Neural progenitor cell (in vitro differentiated cells): ENCODE data around the gene MACROD2. TPM values are rescaled to one million over a fixed set of nuclear protein-coding genes. Genes with fewer than 3 reads are reported as not detected.

Experiments
- DNase-seq: peaks from one replicate; pipeline ENCODE4 v3.0.0-alpha.2; 2016; ENCODE audit warnings: low spot score
- H2AFZ ChIP-seq: fragments of 200-600 bp; sonication (generic); replicated peaks from 2 replicates; pipeline ENCODE4 v1.6.1; 2016; ENCODE audit warnings: antibody characterized with exemption
- H3F3A ChIP-seq: fragments of 200-600 bp; sonication (generic); 2 replicates; pipeline ENCODE4 v1.6.1; 2016; ENCODE audit warnings: antibody characterized with exemption, low read depth
- H3K27ac ChIP-seq: fragments of 200-600 bp; sonication (generic); 2 replicates; pipeline ENCODE4 v1.5.1; 2016; ENCODE audit warnings: mild to moderate bottlenecking
- H3K27me3 ChIP-seq: fragments of 200-600 bp; sonication (generic); 2 replicates; pipeline ENCODE4 v1.6.1; 2016; ENCODE audit warnings: mild to moderate bottlenecking, moderate library complexity
- H3K36me3 ChIP-seq: fragments of 200-600 bp; sonication (generic); 2 replicates; pipeline ENCODE4 v1.5.1; 2016
- H3K4me1 ChIP-seq: fragments of 200-600 bp; sonication (generic); 2 replicates; pipeline ENCODE4 v1.6.1; 2016; ENCODE audit warnings: mixed run types
- H3K4me2 ChIP-seq: fragments of 200-600 bp; sonication (generic); 2 replicates; pipeline ENCODE4 v1.6.1; 2016
- H3K4me3 ChIP-seq: fragments of 200-600 bp; sonication (generic); 2 replicates; pipeline ENCODE4 v1.5.1; 2016
- H3K79me2 ChIP-seq: fragments of 200-600 bp; sonication (generic); 2 replicates; pipeline ENCODE4 v1.6.1; 2016; ENCODE audit warnings: low read depth
- H3K9ac ChIP-seq: fragments of 200-600 bp; sonication (generic); 2 replicates; pipeline ENCODE4 v1.6.1; 2016
- H3K9me3 ChIP-seq: fragments of 200-600 bp; sonication (generic); 2 replicates; pipeline ENCODE4 v1.5.1; 2016; ENCODE audit warnings: low read depth
- H4K20me1 ChIP-seq: fragments of 200-600 bp; sonication (generic); 2 replicates; pipeline ENCODE4 v1.6.1; 2016; ENCODE audit warnings: low read depth
- H3K27ac Mint-ChIP-seq: 3 replicates; pipeline ENCODE4 v1.8.0; 2021; ENCODE audit warnings: mixed read lengths
- H3K27me3 Mint-ChIP-seq: 2 replicates; pipeline ENCODE4 v1.8.0; 2022; ENCODE audit warnings: low read depth, mild to moderate bottlenecking, inconsistent platforms, moderate library complexity, mixed read lengths; ENCODE audit not compliant: insufficient read depth
- H3K36me3 Mint-ChIP-seq: 3 replicates; pipeline ENCODE4 v1.8.0; 2021; ENCODE audit warnings: mixed read lengths
- H3K4me1 Mint-ChIP-seq: 3 replicates; pipeline ENCODE4 v1.8.0; 2021; ENCODE audit warnings: mixed read lengths
- H3K4me3 Mint-ChIP-seq: 3 replicates; pipeline ENCODE4 v1.8.0; 2021; ENCODE audit warnings: mild to moderate bottlenecking, moderate library complexity, mixed read lengths
- H3K9me3 Mint-ChIP-seq: 3 replicates; pipeline ENCODE4 v1.8.0; 2020; ENCODE audit warnings: mixed read lengths
- EZH2 ChIP-seq: fragments of 200-600 bp; sonication (generic); IDR thresholded peaks from 2 replicates; pipeline ENCODE4 v1.6.1; 2017; ENCODE audit warnings: antibody characterized with exemption, mild to moderate bottlenecking, moderate library complexity
- EZH2phosphoT487 ChIP-seq: fragments of 200-600 bp; sonication (generic); IDR thresholded peaks from 2 replicates; pipeline ENCODE4 v1.6.1; 2017; ENCODE audit warnings: antibody characterized with exemption
- total RNA-seq: library from RNA; depleted of rRNA; stranded (reverse); fragments of >200 nt; gene quantifications from 2 replicates; pipeline ENCODE4 v1.2.3, GENCODE V29; 2015; ENCODE audit warnings: low replicate concordance
- TF ChIP-seq, protein P1 (sequence below): fragments of 200-600 bp; sonication (generic); IDR thresholded peaks from 2 replicates; pipeline ENCODE4 v1.5.1; 2017; ENCODE audit warnings: antibody characterized with exemption, mild to moderate bottlenecking

Gene MACROD2
- total RNA-seq, 1 donor from 2014 or later = 11.9 TPM

DNA sequence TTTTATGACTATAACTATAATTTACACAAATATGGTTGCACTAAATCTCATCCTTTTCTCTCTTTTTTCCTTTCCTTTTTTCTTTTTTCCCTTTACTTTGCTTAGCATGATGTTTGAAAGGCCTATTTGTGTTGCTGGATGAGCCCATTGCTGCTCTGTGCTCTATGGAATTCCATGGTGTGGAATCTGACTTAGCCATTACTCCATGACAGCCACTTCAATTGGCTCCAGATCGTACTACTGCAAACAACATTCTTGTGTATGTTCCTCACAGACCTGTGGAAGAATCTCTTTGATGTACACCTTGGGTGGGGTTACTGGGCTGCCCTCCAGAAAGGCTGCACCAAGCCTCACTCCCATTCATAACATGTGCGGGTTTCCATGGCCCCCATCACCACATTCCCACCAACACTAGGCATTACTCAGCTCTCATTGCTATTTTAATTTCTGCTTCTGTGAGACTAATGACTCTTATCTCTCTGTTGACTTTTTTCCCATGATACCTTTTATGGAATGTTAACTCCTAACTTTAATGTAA, 1598.9 kb downstream of the MACROD2 start:
- Histone ChIP-seq H3K27ac (no peak overlapping the region), H3K9me3 (no peaks in the 10 kb centered on the region), H3K4me3 (no peak overlapping the region), H3K36me3 (no peaks in the 10 kb centered on the region), H3F3A (no peaks in the 10 kb centered on the region), H3K27me3 (no peaks in the 10 kb centered on the region), H3K4me2 (no peak overlapping the region), H3K4me1 (no peaks in the 10 kb centered on the region), H3K79me2 (no peaks in the 10 kb centered on the region), H2AFZ (no peak overlapping the region), H4K20me1 (no peaks in the 10 kb centered on the region), H3K9ac (no peak overlapping the region)
- Mint-ChIP-seq H3K4me3 (no peak overlapping the region), H3K27me3 (peaks cover 4% of the 10 kb centered on the region), H3K36me3 (no peaks in the 10 kb centered on the region), H3K27ac (no peak overlapping the region), H3K4me1 (peaks cover 3% of the 10 kb centered on the region), H3K9me3 (peaks cover 3% of the 10 kb centered on the region)
- DNase-seq = no peak
- TF ChIP-seq EZH2 (no peak), EZH2phosphoT487 (no peak)
- TF ChIP-seq, protein P1, sequence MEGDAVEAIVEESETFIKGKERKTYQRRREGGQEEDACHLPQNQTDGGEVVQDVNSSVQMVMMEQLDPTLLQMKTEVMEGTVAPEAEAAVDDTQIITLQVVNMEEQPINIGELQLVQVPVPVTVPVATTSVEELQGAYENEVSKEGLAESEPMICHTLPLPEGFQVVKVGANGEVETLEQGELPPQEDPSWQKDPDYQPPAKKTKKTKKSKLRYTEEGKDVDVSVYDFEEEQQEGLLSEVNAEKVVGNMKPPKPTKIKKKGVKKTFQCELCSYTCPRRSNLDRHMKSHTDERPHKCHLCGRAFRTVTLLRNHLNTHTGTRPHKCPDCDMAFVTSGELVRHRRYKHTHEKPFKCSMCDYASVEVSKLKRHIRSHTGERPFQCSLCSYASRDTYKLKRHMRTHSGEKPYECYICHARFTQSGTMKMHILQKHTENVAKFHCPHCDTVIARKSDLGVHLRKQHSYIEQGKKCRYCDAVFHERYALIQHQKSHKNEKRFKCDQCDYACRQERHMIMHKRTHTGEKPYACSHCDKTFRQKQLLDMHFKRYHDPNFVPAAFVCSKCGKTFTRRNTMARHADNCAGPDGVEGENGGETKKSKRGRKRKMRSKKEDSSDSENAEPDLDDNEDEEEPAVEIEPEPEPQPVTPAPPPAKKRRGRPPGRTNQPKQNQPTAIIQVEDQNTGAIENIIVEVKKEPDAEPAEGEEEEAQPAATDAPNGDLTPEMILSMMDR = no peak

DNA sequence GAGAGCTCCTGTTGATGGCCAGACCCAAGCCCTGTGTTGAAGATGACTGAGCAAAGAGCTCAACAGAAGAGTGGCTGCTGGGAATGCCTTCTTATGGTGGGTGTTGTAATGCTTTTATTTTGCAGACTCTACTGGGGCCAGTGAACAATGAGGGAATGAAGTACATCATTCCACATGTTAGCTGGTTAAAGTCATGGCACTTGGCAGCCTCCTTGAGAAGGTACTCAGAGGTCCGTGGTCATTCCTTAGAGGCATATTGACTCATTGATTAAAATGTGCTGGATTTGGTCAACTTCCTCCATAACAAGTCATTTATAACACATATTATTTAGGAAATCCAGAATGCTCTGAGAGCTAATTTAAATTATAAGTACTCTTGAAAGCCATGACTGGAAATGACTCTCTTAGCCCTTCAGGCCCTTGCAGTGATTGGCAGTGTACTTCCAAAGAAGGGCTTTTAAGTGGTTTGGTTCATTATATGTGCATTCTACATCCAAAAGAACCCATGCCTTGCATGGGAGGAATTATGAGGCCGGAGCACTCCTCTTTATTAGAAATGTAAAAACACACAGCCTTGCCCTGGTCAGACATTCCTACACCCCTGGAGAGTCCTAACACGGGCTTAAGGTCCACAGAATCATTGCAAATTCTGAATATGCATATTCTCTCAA, 1601.0 kb downstream of the MACROD2 start:
- Mint-ChIP-seq H3K9me3 (peaks cover 3% of the 10 kb centered on the region), H3K36me3 (no peaks in the 10 kb centered on the region), H3K4me3 (no peak overlapping the region), H3K4me1 (peaks cover 3% of the 10 kb centered on the region), H3K27me3 (peaks cover 2% of the 10 kb centered on the region), H3K27ac (no peak overlapping the region)
- no peaks in the 10 kb centered on the region for H3F3A ChIP-seq
- no peaks in the 10 kb centered on the region for H4K20me1 ChIP-seq
- no peak overlapping the region for H3K4me3 ChIP-seq
- TF ChIP-seq EZH2 (no peak), EZH2phosphoT487 (no peak)
- TF ChIP-seq, protein P1 = no peak
- H3K9me3 ChIP-seq = no peaks in the 10 kb centered on the region
- H3K9ac ChIP-seq = no peak overlapping the region
- no peak overlapping the region for H3K4me2 ChIP-seq
- no peaks in the 10 kb centered on the region for H3K79me2 ChIP-seq
- H3K36me3 ChIP-seq = no peaks in the 10 kb centered on the region
- no peak for DNase-seq
- H3K27ac ChIP-seq = no peak overlapping the region
- H3K27me3 ChIP-seq = no peaks in the 10 kb centered on the region
- no peaks in the 10 kb centered on the region for H3K4me1 ChIP-seq
- no peak overlapping the region for H2AFZ ChIP-seq

DNA sequence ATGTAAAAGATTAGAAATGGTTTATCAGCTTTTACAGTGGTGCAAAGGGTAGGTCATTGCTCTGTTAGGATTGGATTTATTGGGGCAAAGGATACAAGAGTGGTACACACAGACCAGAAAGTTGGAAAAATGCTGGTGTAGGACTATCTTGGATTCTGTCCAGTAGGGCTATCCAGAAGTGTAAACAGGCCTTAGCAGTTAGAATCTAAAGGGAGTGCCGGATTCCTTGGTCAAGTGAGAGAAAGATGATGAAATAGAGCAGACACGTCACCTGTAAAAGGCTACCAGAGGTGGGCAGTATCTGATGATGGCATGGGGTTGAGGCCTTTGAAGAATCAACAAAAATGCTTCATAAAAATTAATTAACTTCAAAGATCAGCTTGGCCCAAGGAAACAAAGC, 1602.0 kb downstream of the MACROD2 start:
- no peaks in the 10 kb centered on the region for H3K4me1 ChIP-seq
- no peak for DNase-seq
- Mint-ChIP-seq H3K27me3 (peaks cover 2% of the 10 kb centered on the region), H3K36me3 (no peaks in the 10 kb centered on the region), H3K27ac (no peak overlapping the region), H3K4me3 (no peak overlapping the region), H3K4me1 (peaks cover 4% of the 10 kb centered on the region), H3K9me3 (peaks cover 3% of the 10 kb centered on the region)
- H3K9me3 ChIP-seq = no peaks in the 10 kb centered on the region
- no peak overlapping the region for H2AFZ ChIP-seq
- TF ChIP-seq, protein P1 = no peak
- TF ChIP-seq EZH2 (no peak), EZH2phosphoT487 (no peak)
- no peaks in the 10 kb centered on the region for H4K20me1 ChIP-seq
- H3K79me2 ChIP-seq = no peaks in the 10 kb centered on the region
- no peaks in the 10 kb centered on the region for H3K36me3 ChIP-seq
- H3K9ac ChIP-seq = no peak overlapping the region
- H3F3A ChIP-seq = no peaks in the 10 kb centered on the region
- H3K4me2 ChIP-seq = no peak overlapping the region
- H3K4me3 ChIP-seq = no peak overlapping the region
- H3K27me3 ChIP-seq = no peaks in the 10 kb centered on the region
- H3K27ac ChIP-seq = no peak overlapping the region
